COLO668 (cell line): ENCODE measurements around the gene STPG4.

ENCODE experiments used
- DNase-seq: peaks from one replicate; lab custom pipeline; 2025; ENCODE audit not compliant: unreplicated experiment; lab: John Stamatoyannopoulos, UW

Gene STPG4

DNA sequence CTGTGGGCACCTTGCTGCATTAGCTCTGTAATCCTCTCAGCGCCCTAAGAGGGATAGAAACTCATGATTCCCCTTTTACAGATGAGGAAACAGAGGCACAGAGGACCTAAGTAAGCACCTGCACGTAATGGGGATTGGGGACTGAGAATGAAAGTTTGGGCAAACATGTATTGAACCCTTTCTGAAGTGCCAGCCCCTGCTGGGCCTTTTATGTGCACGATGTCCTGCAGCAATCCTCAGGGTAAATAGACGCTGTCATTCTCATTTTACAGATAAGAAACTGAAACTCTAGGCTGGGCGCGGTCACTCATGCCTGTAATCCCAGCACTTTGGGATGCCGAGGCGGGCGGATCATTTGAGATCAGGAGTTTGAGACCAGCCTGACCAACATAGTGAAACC lies 117.4 kb downstream of the STPG4 start:
- no peak for DNase-seq
